ENCODE results near the gene LRRC39.

DNA sequence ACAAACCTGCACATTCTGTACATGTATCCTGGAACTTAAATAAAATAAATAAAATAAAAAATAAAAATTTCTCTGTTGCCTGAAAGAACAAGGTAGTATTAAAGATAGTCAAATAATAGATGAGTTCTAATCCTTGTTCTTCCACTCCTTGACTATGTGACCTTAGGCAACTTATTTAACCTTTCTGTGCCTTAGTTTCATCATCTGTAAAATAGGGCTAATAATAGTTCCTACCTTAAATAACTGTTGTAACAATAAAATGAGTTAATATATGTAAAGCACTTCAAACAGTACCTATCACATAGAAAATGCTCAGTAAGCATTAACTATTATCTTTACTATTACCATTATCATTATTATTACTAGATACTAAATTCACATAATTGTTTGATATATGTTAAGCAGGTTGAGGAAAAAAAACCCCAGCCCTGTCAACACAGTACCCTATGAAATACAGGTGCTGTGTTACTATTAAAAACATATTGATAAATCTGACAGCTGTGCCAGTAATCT is 68.4 kb downstream of the LRRC39 start:
- TF ChIP-seq, protein P1, sequence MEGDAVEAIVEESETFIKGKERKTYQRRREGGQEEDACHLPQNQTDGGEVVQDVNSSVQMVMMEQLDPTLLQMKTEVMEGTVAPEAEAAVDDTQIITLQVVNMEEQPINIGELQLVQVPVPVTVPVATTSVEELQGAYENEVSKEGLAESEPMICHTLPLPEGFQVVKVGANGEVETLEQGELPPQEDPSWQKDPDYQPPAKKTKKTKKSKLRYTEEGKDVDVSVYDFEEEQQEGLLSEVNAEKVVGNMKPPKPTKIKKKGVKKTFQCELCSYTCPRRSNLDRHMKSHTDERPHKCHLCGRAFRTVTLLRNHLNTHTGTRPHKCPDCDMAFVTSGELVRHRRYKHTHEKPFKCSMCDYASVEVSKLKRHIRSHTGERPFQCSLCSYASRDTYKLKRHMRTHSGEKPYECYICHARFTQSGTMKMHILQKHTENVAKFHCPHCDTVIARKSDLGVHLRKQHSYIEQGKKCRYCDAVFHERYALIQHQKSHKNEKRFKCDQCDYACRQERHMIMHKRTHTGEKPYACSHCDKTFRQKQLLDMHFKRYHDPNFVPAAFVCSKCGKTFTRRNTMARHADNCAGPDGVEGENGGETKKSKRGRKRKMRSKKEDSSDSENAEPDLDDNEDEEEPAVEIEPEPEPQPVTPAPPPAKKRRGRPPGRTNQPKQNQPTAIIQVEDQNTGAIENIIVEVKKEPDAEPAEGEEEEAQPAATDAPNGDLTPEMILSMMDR (conservative IDR thresholded peaks at IDR 0.05) = no peak
- TF ChIP-seq ZFX (IDR thresholded peaks at IDR 0.05) = no peak

All from C4-2B (cell line).